GM23338 (cell line): ENCODE results near the gene CNPY1. TPM values are rescaled to one million over a fixed set of nuclear protein-coding genes. Genes with fewer than 3 reads are reported as not detected.

Source experiments
- ATAC-seq: fragments of 200-7000 bp; cut with Tn5 transposase; 3 replicates; pipeline ENCODE4 v1.9.1; 2020
- DNase-seq: peaks from one replicate; pipeline ENCODE4 v3.0.0-alpha.2; 2015; ENCODE audit warnings: low spot score
- H2AFZ ChIP-seq: fragments of 200-600 bp; sonication (generic); 2 replicates; pipeline ENCODE4 v1.8.0; 2016; ENCODE audit warnings: antibody characterized with exemption, mild to moderate bottlenecking, moderate library complexity
- H3F3A ChIP-seq: fragments of 200-600 bp; sonication (generic); replicated peaks from 2 replicates; pipeline ENCODE4 v1.8.0; 2017; ENCODE audit warnings: antibody characterized with exemption, mixed run types, low read depth
- H3K27ac ChIP-seq: fragments of 200-600 bp; sonication (generic); 2 replicates; pipeline ENCODE4 v1.6.1; 2016; ENCODE audit warnings: low read depth
- H3K27me3 ChIP-seq: fragments of 200-600 bp; sonication (generic); 2 replicates; pipeline ENCODE4 v1.8.0; 2016; ENCODE audit warnings: mild to moderate bottlenecking, mixed run types, moderate library complexity; ENCODE audit not compliant: insufficient read depth
- H3K36me3 ChIP-seq: fragments of 200-600 bp; sonication (generic); 2 replicates; pipeline ENCODE4 v1.8.0; 2016; ENCODE audit warnings: mild to moderate bottlenecking; ENCODE audit not compliant: insufficient read depth
- H3K4me1 ChIP-seq: fragments of 200-600 bp; sonication (generic); 2 replicates; pipeline ENCODE4 v1.8.0; 2016; ENCODE audit warnings: mild to moderate bottlenecking, moderate library complexity; ENCODE audit not compliant: insufficient read depth
- H3K4me2 ChIP-seq: fragments of 200-600 bp; sonication (generic); 2 replicates; pipeline ENCODE4 v1.7.1; 2017; ENCODE audit warnings: mixed run types
- H3K4me3 ChIP-seq: fragments of 200-600 bp; sonication (generic); 2 replicates; pipeline ENCODE4 v1.6.1; 2016; ENCODE audit warnings: mixed run types
- H3K79me2 ChIP-seq: fragments of 200-600 bp; sonication (generic); replicated peaks from 2 replicates; pipeline ENCODE4 v1.8.0; 2017; ENCODE audit warnings: mild to moderate bottlenecking; ENCODE audit not compliant: insufficient read depth
- H3K9me2 ChIP-seq: fragments of 200-600 bp; sonication (generic); 2 replicates; pipeline ENCODE4 v1.8.0; 2017; ENCODE audit not compliant: insufficient read depth
- H4K20me1 ChIP-seq: fragments of 200-600 bp; sonication (generic); replicated peaks from 2 replicates; pipeline ENCODE4 v1.8.0; 2017; ENCODE audit warnings: mild to moderate bottlenecking; ENCODE audit not compliant: insufficient read depth
- H3K27ac Mint-ChIP-seq: 2 replicates; pipeline ENCODE4 v1.8.0; 2020; ENCODE audit warnings: inconsistent platforms, mild to moderate bottlenecking, moderate library complexity, mixed read lengths
- H3K27me3 Mint-ChIP-seq: 3 replicates; pipeline ENCODE4 v1.8.0; 2022; ENCODE audit warnings: low read depth, mild to moderate bottlenecking, moderate library complexity, mixed read lengths, inconsistent platforms; ENCODE audit not compliant: insufficient read depth, poor library complexity
- H3K36me3 Mint-ChIP-seq: 3 replicates; pipeline ENCODE4 v1.8.0; 2021; ENCODE audit warnings: low read depth, mild to moderate bottlenecking, inconsistent platforms, moderate library complexity, mixed read lengths
- H3K4me1 Mint-ChIP-seq: 3 replicates; pipeline ENCODE4 v1.8.0; 2020; ENCODE audit warnings: mild to moderate bottlenecking, inconsistent platforms, mixed read lengths
- H3K4me3 Mint-ChIP-seq: 3 replicates; pipeline ENCODE4 v1.8.0; 2021; ENCODE audit warnings: moderate library complexity, mild to moderate bottlenecking, inconsistent platforms, mixed read lengths
- H3K9me3 Mint-ChIP-seq: 3 replicates; pipeline ENCODE4 v1.8.0; 2020; ENCODE audit warnings: moderate library complexity, mild to moderate bottlenecking, inconsistent platforms, mixed read lengths
- CREB1 ChIP-seq: fragments of 250-450 bp; sonication (Bioruptor Pico); IDR thresholded peaks from 2 replicates; pipeline ENCODE4 v1.5.0; 2020; ENCODE audit warnings: low read depth, mild to moderate bottlenecking, moderate library complexity
- CTCF ChIP-seq, 2 experiments: fragments of 200-600 bp in 1 of 2; sonication (generic) in 1 of 2; conservative IDR thresholded peaks; 2 replicates each; pipeline versions ENCODE4 v1.5.1 to v1.6.1; 2016 to 2017; ENCODE audit warnings: antibody characterized with exemption in 2 of 2, low read depth in 2 of 2, mild to moderate bottlenecking in 2 of 2, moderate library complexity in 1 of 2
- ETS1 ChIP-seq: IDR thresholded peaks from 2 replicates; pipeline ENCODE4 v1.6.1; 2016; ENCODE audit warnings: antibody characterized with exemption
- EZH2phosphoT487 ChIP-seq: fragments of 200-600 bp; sonication (generic); IDR thresholded peaks from one replicate; pipeline ENCODE4 v1.8.1; 2018; ENCODE audit warnings: antibody characterized with exemption; ENCODE audit not compliant: unreplicated experiment
- JUNB ChIP-seq: IDR thresholded peaks from one replicate; pipeline ENCODE4 v1.6.1; 2016; ENCODE audit warnings: antibody characterized with exemption; ENCODE audit not compliant: unreplicated experiment
- NANOG ChIP-seq: IDR thresholded peaks from 2 replicates; pipeline ENCODE4 v1.6.1; 2016; ENCODE audit warnings: antibody characterized with exemption, borderline replicate concordance
- POLR2AphosphoS5 ChIP-seq: IDR thresholded peaks from 2 replicates; pipeline ENCODE4 v1.6.1; 2016; ENCODE audit warnings: antibody characterized with exemption, low read depth
- REST ChIP-seq: IDR thresholded peaks from one replicate; pipeline ENCODE4 v1.6.1; 2018; ENCODE audit warnings: antibody characterized with exemption; ENCODE audit not compliant: unreplicated experiment
- STAT1 ChIP-seq: IDR thresholded peaks from one replicate; pipeline ENCODE4 v1.6.1; 2016; ENCODE audit warnings: antibody characterized with exemption; ENCODE audit not compliant: unreplicated experiment
- ZNF114 ChIP-seq: fragments of 250-450 bp; sonication (Bioruptor Pico); IDR thresholded peaks from 2 replicates; pipeline ENCODE4 v1.5.0; 2020; ENCODE audit warnings: mild to moderate bottlenecking, moderate library complexity
- ZNF331 ChIP-seq: fragments of 250-450 bp; sonication (Bioruptor Pico); IDR thresholded peaks from 2 replicates; pipeline ENCODE4 v1.5.0; 2020; ENCODE audit warnings: low read depth, mild to moderate bottlenecking, moderate library complexity
- polyA plus RNA-seq: library from polyadenylated mRNA; unstranded; fragments of >200 nt; fragmentation: Nextera tagmentation; extraction: Ambion mirVana; gene quantifications from 2 replicates; pipeline ENCODE4 v1.2.1, GENCODE V29; 2016
- total RNA-seq: library from RNA; depleted of rRNA; stranded (reverse); fragments of >200 nt; shearing (Covaris generic); gene quantifications from 2 replicates; pipeline ENCODE4 v1.2.3, GENCODE V29; 2014

Gene CNPY1
- total and polyA plus RNA-seq, 2 experiments from 2014 or later, result not detected

GRCh38 chr7:155586843-155587440, 40.6 kb upstream of the CNPY1 start (continued):
- no peak for TF ChIP-seq POLR2AphosphoS5
- TF ChIP-seq JUNB, result no peak
- TF ChIP-seq CREB1, result no peak
- no peak for TF ChIP-seq ZNF331 (CRISPR knock-in tag)
- no peak for TF ChIP-seq STAT1
- no peak for TF ChIP-seq CTCF (conservative IDR thresholded peaks at IDR 0.05; ENCODE audit: low read depth in 2 of 2)
- no peak for TF ChIP-seq EZH2phosphoT487
- no peak for TF ChIP-seq ZNF114
- TF ChIP-seq NANOG, result no peak

GRCh38 chr7:155585951-155586350, 39.6 kb upstream of the CNPY1 start:
- peaks cover 4% of the 10 kb centered on the region for H3K4me1 Mint-ChIP-seq
- no peaks in the 10 kb centered on the region for H3K9me3 Mint-ChIP-seq
- no peak overlapping the region for H3K27ac Mint-ChIP-seq

GRCh38 chr7:155585532-155585895, 39.2 kb upstream of the CNPY1 start:
- no peak overlapping the region for H3K27ac Mint-ChIP-seq
- H3K79me2 ChIP-seq, result no peaks in the 10 kb centered on the region
- H3K9me3 Mint-ChIP-seq, result no peaks in the 10 kb centered on the region
- no peak overlapping the region for H3K27ac ChIP-seq
- H3K4me3 ChIP-seq, result no peak overlapping the region
- H3F3A ChIP-seq, result no peaks in the 10 kb centered on the region
- H3K4me2 ChIP-seq, result no peak overlapping the region
- no peak overlapping the region for H2AFZ ChIP-seq
- peaks cover 14% of the 10 kb centered on the region for H3K27me3 Mint-ChIP-seq
- no peaks in the 10 kb centered on the region for H3K36me3 Mint-ChIP-seq
- H3K4me3 Mint-ChIP-seq, result no peak overlapping the region
- no peaks in the 10 kb centered on the region for H4K20me1 ChIP-seq
- H3K27me3 ChIP-seq, result no peaks in the 10 kb centered on the region
- no peaks in the 10 kb centered on the region for H3K4me1 ChIP-seq
- no peaks in the 10 kb centered on the region for H3K9me2 ChIP-seq
- no peaks in the 10 kb centered on the region for H3K36me3 ChIP-seq
- peaks cover 4% of the 10 kb centered on the region for H3K4me1 Mint-ChIP-seq
- ATAC-seq (no peak), DNase-seq (no peak)
- TF ChIP-seq ZNF331 (CRISPR knock-in tag), result no peak
- TF ChIP-seq REST, result no peak
- no peak for TF ChIP-seq CREB1
- no peak for TF ChIP-seq EZH2phosphoT487
- no peak for TF ChIP-seq POLR2AphosphoS5
- no peak for TF ChIP-seq NANOG
- TF ChIP-seq ETS1, result no peak
- no peak for TF ChIP-seq CTCF (conservative IDR thresholded peaks at IDR 0.05; ENCODE audit: low read depth in 2 of 2)

More at GRCh38 chr7:155585951-155586350, 39.6 kb upstream of the CNPY1 start:
- TF ChIP-seq ZNF331 (CRISPR knock-in tag) (no peak), ZNF114 (no peak), NANOG (no peak)
- H3F3A ChIP-seq, result no peaks in the 10 kb centered on the region
- Mint-ChIP-seq H3K36me3 (no peaks in the 10 kb centered on the region), H3K4me3 (no peak overlapping the region), H3K27me3 (peaks cover 13% of the 10 kb centered on the region)
- H3K9me2 ChIP-seq, result no peaks in the 10 kb centered on the region
- H3K4me3 ChIP-seq, result no peak overlapping the region
- no peaks in the 10 kb centered on the region for H4K20me1 ChIP-seq
- H3K27ac ChIP-seq, result no peak overlapping the region
- H3K79me2 ChIP-seq, result no peaks in the 10 kb centered on the region
- no peaks in the 10 kb centered on the region for H3K27me3 ChIP-seq
- no peaks in the 10 kb centered on the region for H3K36me3 ChIP-seq
- H3K4me2 ChIP-seq, result no peak overlapping the region
- no peaks in the 10 kb centered on the region for H3K4me1 ChIP-seq
- ATAC-seq (no peak), DNase-seq (no peak)
- no peak overlapping the region for H2AFZ ChIP-seq
